CD14-positive monocyte (primary cell): Measurements from ENCODE around the gene BRIP1. TPM values are rescaled to one million over a fixed set of nuclear protein-coding genes. Genes with fewer than 3 reads are reported as not detected.

Experiments
- DNase-seq, 3 donors: peaks; one replicate each; pipeline ENCODE4 v3.0.0-alpha.2; 2011 to 2022
- H2AFZ ChIP-seq: 2 replicates; pipeline ENCODE4 v1.6.0; 2012; ENCODE audit warnings: mild to moderate bottlenecking, low read depth, low read length, inconsistent platforms; ENCODE audit not compliant: insufficient read depth, poor library complexity, severe bottlenecking
- H3K27ac ChIP-seq, 2 donors: 1 replicate in 1 of 2; 2 replicates in 1 of 2; pipeline ENCODE4 v1.5.1; 2012 to 2013; ENCODE audit warnings: low read length in 2 of 2, control low read depth in 1 of 2, inconsistent platforms in 1 of 2, low read depth in 1 of 2, mild to moderate bottlenecking in 1 of 2
- H3K27me3 ChIP-seq, 2 donors: one replicate each; pipeline versions ENCODE4 v1.6.0 to v1.6.1; 2011 to 2013; ENCODE audit warnings: low read length in 2 of 2; ENCODE audit not compliant: control insufficient read depth in 2 of 2, insufficient read depth in 2 of 2
- H3K36me3 ChIP-seq, 2 donors: replicated peaks in 1 of 2; 1 replicate in 1 of 2; 2 replicates in 1 of 2; pipeline versions ENCODE4 v1.5.1 to v1.6.1; 2012 to 2013; ENCODE audit warnings: low read length in 2 of 2, control low read depth in 1 of 2, inconsistent platforms in 1 of 2, mild to moderate bottlenecking in 1 of 2; ENCODE audit not compliant: insufficient read depth in 2 of 2, control insufficient read depth in 1 of 2
- H3K4me1 ChIP-seq, 2 donors: 1 replicate in 1 of 2; 2 replicates in 1 of 2; pipeline versions ENCODE4 v1.5.1 to v1.6.1; 2012 to 2013; ENCODE audit warnings: low read length in 2 of 2, control low read depth in 1 of 2, inconsistent platforms in 1 of 2, mild to moderate bottlenecking in 1 of 2, moderate library complexity in 1 of 2; ENCODE audit not compliant: insufficient read depth in 2 of 2, control insufficient read depth in 1 of 2
- H3K4me2 ChIP-seq: replicated peaks from 2 replicates; pipeline ENCODE3; 2012; ENCODE audit warnings: low read length, moderate library complexity, mild to moderate bottlenecking; ENCODE audit not compliant: poor library complexity, severe bottlenecking; ENCODE audit errors: extremely low read depth
- H3K4me3 ChIP-seq, 3 experiments: fragments of 200-600 bp in 1 of 3; sonication (generic) in 1 of 3; replicated peaks in 1 of 3; 1 replicate in 2 of 3; 2 replicates in 1 of 3; pipeline ENCODE4 v1.5.1; 2011 to 2013; ENCODE audit warnings: low read length in 3 of 3, mild to moderate bottlenecking in 3 of 3, control low read depth in 2 of 3, low read depth in 2 of 3, inconsistent platforms in 1 of 3, moderate library complexity in 1 of 3
- H3K79me2 ChIP-seq: 2 replicates; pipeline ENCODE4 v1.6.0; 2012; ENCODE audit warnings: mild to moderate bottlenecking, control low read depth, inconsistent platforms, low read length, moderate library complexity; ENCODE audit not compliant: insufficient read depth
- H3K9ac ChIP-seq: 2 replicates; pipeline ENCODE4 v1.6.0; 2017; ENCODE audit warnings: low read length, mild to moderate bottlenecking; ENCODE audit not compliant: insufficient read depth, poor library complexity, severe bottlenecking
- H3K9me3 ChIP-seq, 2 donors: replicated peaks in 1 of 2; 1 replicate in 1 of 2; 2 replicates in 1 of 2; pipeline versions ENCODE4 v1.5.1 to v1.6.1; 2012 to 2013; ENCODE audit warnings: low read length in 2 of 2, control low read depth in 1 of 2; ENCODE audit not compliant: control insufficient read depth in 1 of 2, insufficient read depth in 1 of 2
- H4K20me1 ChIP-seq: 2 replicates; pipeline ENCODE4 v1.6.0; 2012; ENCODE audit warnings: mild to moderate bottlenecking, low read length, control low read depth, moderate library complexity; ENCODE audit not compliant: insufficient read depth
- H3K27ac Mint-ChIP-seq, 7 donors: one replicate each; pipeline ENCODE4 v1.8.0; 2020; ENCODE audit warnings: mild to moderate bottlenecking in 7 of 7, mixed read lengths in 7 of 7, moderate library complexity in 6 of 7, inconsistent platforms in 2 of 7
- H3K27me3 Mint-ChIP-seq, 3 donors: one replicate each; pipeline ENCODE4 v1.8.0; 2021 to 2022; ENCODE audit warnings: low read depth in 3 of 3, mild to moderate bottlenecking in 3 of 3, mixed read lengths in 3 of 3, moderate library complexity in 3 of 3, inconsistent platforms in 1 of 3
- H3K36me3 Mint-ChIP-seq, 2 donors: one replicate each; pipeline ENCODE4 v1.8.0; 2020; ENCODE audit warnings: mixed read lengths in 2 of 2, inconsistent platforms in 1 of 2, mild to moderate bottlenecking in 1 of 2
- H3K4me1 Mint-ChIP-seq: one replicate; pipeline ENCODE4 v1.8.0; 2020; ENCODE audit warnings: mild to moderate bottlenecking, mixed read lengths
- H3K4me3 Mint-ChIP-seq, 2 donors: one replicate each; pipeline ENCODE4 v1.8.0; 2020; ENCODE audit warnings: mild to moderate bottlenecking in 2 of 2, mixed read lengths in 2 of 2, moderate library complexity in 1 of 2
- H3K9me3 Mint-ChIP-seq, 7 donors: one replicate each; pipeline ENCODE4 v1.8.0; 2020 to 2022; ENCODE audit warnings: mixed read lengths in 7 of 7, mild to moderate bottlenecking in 6 of 7, moderate library complexity in 6 of 7, inconsistent platforms in 2 of 7
- CTCF ChIP-seq: fragments of 200-600 bp; IDR thresholded peaks from one replicate; pipeline ENCODE4 v1.8.0; 2022; ENCODE audit warnings: antibody characterized with exemption, mild to moderate bottlenecking
- WGBS: methylation state at CpG from one replicate; pipeline ENCODE4 v1.1.5; 2013; ENCODE audit warnings: missing lambda C conversion rate; ENCODE audit not compliant: insufficient coverage; 5-methylcytosine and 5-hydroxymethylcytosine counted together
- intact Hi-C, 2 donors: fragments of 100-400 bp; cut with micrococcal nuclease; formaldehyde crosslinking; loops; one replicate each; pipeline versions ENCODE4 v1.15.0 to v1.15.1; 2023
- polyA plus RNA-seq, 3 donors: library from polyadenylated mRNA; depleted of rRNA in 1 of 3; unstranded in 2 of 3; stranded (reverse) in 1 of 3; fragments of 300-500 nt in 2 of 3; fragments of >200 nt in 1 of 3; fragmentation: Illumina TruSeq in 2 of 3; gene quantifications; 1 replicate in 2 of 3; 2 replicates in 1 of 3; pipeline ENCODE4 v1.2.3, GENCODE V29; 2012 to 2021

The BRIP1 gene
- polyA plus RNA-seq, 3 donors: 0.11 to 0.12 TPM; not detected in 1

GRCh38 chr17:61784510-61784909 lies 78.8 kb downstream of the BRIP1 start:
- no peaks in the 10 kb centered on the region for H3K4me1 Mint-ChIP-seq
- TF ChIP-seq CTCF: no peak
- Histone ChIP-seq H3K27ac (no peak overlapping the region), H3K9ac (no peak overlapping the region), H3K4me3 (no peak overlapping the region), H3K9me3 (no peaks in the 10 kb centered on the region), H2AFZ (no peak overlapping the region), H3K4me1 (no peaks in the 10 kb centered on the region), H3K79me2 (no peaks in the 10 kb centered on the region), H4K20me1 (no peaks in the 10 kb centered on the region), H3K4me2 (no peak overlapping the region), H3K36me3 (no peaks in the 10 kb centered on the region), H3K27me3 (no peaks in the 10 kb centered on the region)
- intact Hi-C loops: no loop called here
- H3K27me3 Mint-ChIP-seq: peaks cover 0 to 1% (median 0%) of the 10 kb centered on the region in 3 donors
- peaks cover 10 to 22% of the 10 kb centered on the region in 2 donors for H3K36me3 Mint-ChIP-seq
- 100% methylated on average over 2 of the region's 4 CpGs for WGBS
- H3K4me3 Mint-ChIP-seq: no peak overlapping the region
- no peak for DNase-seq
- H3K27ac Mint-ChIP-seq: peak overlapping the region in 1 of 7 donors; percentile 16
- peaks cover 0 to 5% (median 4%) of the 10 kb centered on the region in 7 donors for H3K9me3 Mint-ChIP-seq

DNA sequence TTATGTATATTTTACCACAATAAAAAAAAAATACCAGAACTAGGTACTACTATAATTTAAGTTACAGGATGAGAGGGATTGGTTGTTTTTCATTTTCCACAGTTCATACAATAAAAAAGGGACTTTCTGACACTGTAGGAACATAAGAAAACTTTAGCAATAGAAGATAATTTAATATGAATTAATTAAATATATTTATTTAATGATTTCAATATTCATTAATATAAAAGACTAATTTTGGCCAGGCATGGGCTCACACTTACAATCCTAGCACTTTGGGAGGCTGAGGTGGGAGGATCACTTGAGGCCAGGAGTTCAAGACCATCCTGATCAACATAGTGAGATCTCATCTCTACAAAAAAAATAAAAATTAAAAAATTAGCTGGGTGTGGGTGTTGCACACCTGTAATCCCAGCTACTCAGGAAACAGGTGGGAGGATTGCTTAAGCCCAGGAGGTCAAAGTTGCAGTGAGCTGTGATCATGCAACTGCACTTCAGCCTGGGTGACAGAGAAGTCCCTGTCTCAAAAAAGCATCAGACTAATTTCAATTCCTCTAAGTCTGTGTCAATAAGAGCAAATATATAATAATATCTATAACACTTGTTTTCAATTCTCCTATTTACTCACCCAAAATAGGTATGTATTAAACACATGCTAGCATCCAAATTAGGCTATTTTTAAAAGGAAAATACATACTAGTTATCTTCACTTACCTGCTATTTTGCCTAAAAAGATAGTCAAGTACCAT lies 79.6 kb downstream of the BRIP1 start:
- H3K9ac ChIP-seq: no peak overlapping the region
- no peak overlapping the region for H3K4me3 Mint-ChIP-seq
- no peaks in the 10 kb centered on the region for H3K9me3 ChIP-seq
- H2AFZ ChIP-seq: no peak overlapping the region
- no peaks in the 10 kb centered on the region for H3K27me3 ChIP-seq
- no peaks in the 10 kb centered on the region for H3K36me3 ChIP-seq
- H3K27me3 Mint-ChIP-seq: peaks cover 0 to 1% (median 0%) of the 10 kb centered on the region in 3 donors
- no peaks in the 10 kb centered on the region for H4K20me1 ChIP-seq
- no peak overlapping the region for H3K4me3 ChIP-seq
- TF ChIP-seq CTCF: no peak
- H3K27ac Mint-ChIP-seq: no peak overlapping the region
- H3K36me3 Mint-ChIP-seq: peaks cover 10 to 20% of the 10 kb centered on the region in 2 donors
- DNase-seq: no peak
- H3K79me2 ChIP-seq: no peaks in the 10 kb centered on the region
- no peak overlapping the region for H3K27ac ChIP-seq
- H3K9me3 Mint-ChIP-seq: peaks cover 0 to 5% (median 4%) of the 10 kb centered on the region in 7 donors
- H3K4me1 Mint-ChIP-seq: no peaks in the 10 kb centered on the region
- no peak overlapping the region for H3K4me2 ChIP-seq
- no peaks in the 10 kb centered on the region for H3K4me1 ChIP-seq
- intact Hi-C loops: no loop called here
